Measurements from ENCODE around the gene MMAB.

The MMAB gene

GRCh38 chr12:109568486-109568885 is 4.8 kb downstream of the MMAB start:
- H3K36me3 Mint-ChIP-seq (ENCODE audit: low read depth), result peaks cover 31% of the 10 kb centered on the region
- peaks cover 13% of the 10 kb centered on the region for H3K4me1 Mint-ChIP-seq (ENCODE audit: low read depth)
- no peak overlapping the region for H3K4me3 Mint-ChIP-seq
- no peak overlapping the region for H3K27ac Mint-ChIP-seq
- no peaks in the 10 kb centered on the region for H3K27me3 Mint-ChIP-seq (ENCODE audit: low read depth)
- H3K9me3 Mint-ChIP-seq, result no peaks in the 10 kb centered on the region
- no peak for DNase-seq (ENCODE audit: low spot score)

- Mint-ChIP-seq H3K4me3 (no peak overlapping the region), H3K4me1 (ENCODE audit: low read depth) (peaks cover 12% of the 10 kb centered on the region), H3K27me3 (ENCODE audit: low read depth) (no peaks in the 10 kb centered on the region), H3K36me3 (ENCODE audit: low read depth) (peaks cover 30% of the 10 kb centered on the region), H3K9me3 (no peaks in the 10 kb centered on the region), H3K27ac (no peak overlapping the region)
- no peak for DNase-seq (ENCODE audit: low spot score)
Observed at GRCh38 chr12:109567967-109568366, 5.3 kb downstream of the MMAB start.

GRCh38 chr12:109567296-109567695 is 6.0 kb downstream of the MMAB start:
- no peak overlapping the region for H3K4me3 Mint-ChIP-seq
- H3K4me1 Mint-ChIP-seq (ENCODE audit: low read depth), result peaks cover 6% of the 10 kb centered on the region
- no peaks in the 10 kb centered on the region for H3K27me3 Mint-ChIP-seq (ENCODE audit: low read depth)
- no peak for DNase-seq (ENCODE audit: low spot score)
- no peak overlapping the region for H3K27ac Mint-ChIP-seq
- peaks cover 4% of the 10 kb centered on the region for H3K9me3 Mint-ChIP-seq
- H3K36me3 Mint-ChIP-seq (ENCODE audit: low read depth), result peaks cover 35% of the 10 kb centered on the region

DNA sequence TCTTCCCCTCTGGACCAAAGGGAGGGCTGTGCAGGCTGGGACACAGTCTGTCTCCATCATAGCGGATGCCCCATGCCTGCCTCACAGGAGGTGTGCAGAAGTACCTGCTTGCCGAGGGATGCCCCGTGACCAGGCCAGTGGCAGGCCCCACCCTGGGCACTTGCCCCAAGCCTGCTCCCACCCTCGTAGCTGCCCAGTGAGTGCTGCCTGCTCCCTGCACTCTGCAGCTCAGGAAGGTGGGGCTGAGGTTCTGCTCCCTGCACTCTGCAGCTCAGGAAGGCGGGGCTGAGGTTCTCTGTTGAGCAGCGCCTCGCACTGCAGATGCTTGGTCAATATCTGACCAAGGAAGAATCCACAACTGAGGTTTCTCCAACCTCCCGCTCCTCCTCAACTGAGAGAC is 6.9 kb downstream of the MMAB start:
- Mint-ChIP-seq H3K9me3 (peaks cover 12% of the 10 kb centered on the region), H3K4me3 (no peak overlapping the region), H3K36me3 (ENCODE audit: low read depth) (peaks cover 40% of the 10 kb centered on the region), H3K27me3 (ENCODE audit: low read depth) (no peaks in the 10 kb centered on the region), H3K27ac (no peak overlapping the region), H3K4me1 (ENCODE audit: low read depth) (no peaks in the 10 kb centered on the region)
- no peak for DNase-seq (ENCODE audit: low spot score)

GRCh38 chr12:109563291-109564284 is 9.7 kb downstream of the MMAB start:
- Mint-ChIP-seq H3K4me3 (no peak overlapping the region), H3K4me1 (ENCODE audit: low read depth) (no peaks in the 10 kb centered on the region), H3K27me3 (ENCODE audit: low read depth) (no peaks in the 10 kb centered on the region), H3K27ac (no peak overlapping the region), H3K36me3 (ENCODE audit: low read depth) (peaks cover 35% of the 10 kb centered on the region), H3K9me3 (peaks cover 12% of the 10 kb centered on the region)
- DNase-seq (ENCODE audit: low spot score), result no peak

- Mint-ChIP-seq H3K27me3 (ENCODE audit: low read depth) (no peaks in the 10 kb centered on the region), H3K4me1 (ENCODE audit: low read depth) (no peaks in the 10 kb centered on the region), H3K9me3 (peaks cover 12% of the 10 kb centered on the region), H3K27ac (no peak overlapping the region), H3K36me3 (ENCODE audit: low read depth) (peaks cover 35% of the 10 kb centered on the region), H3K4me3 (no peak overlapping the region)
- no peak for DNase-seq (ENCODE audit: low spot score)
Observed at GRCh38 chr12:109562871-109563270, 10.4 kb downstream of the MMAB start.

- Mint-ChIP-seq H3K27me3 (ENCODE audit: low read depth) (no peaks in the 10 kb centered on the region), H3K27ac (no peak overlapping the region), H3K36me3 (ENCODE audit: low read depth) (peaks cover 30% of the 10 kb centered on the region), H3K9me3 (peaks cover 12% of the 10 kb centered on the region), H3K4me3 (no peak overlapping the region), H3K4me1 (ENCODE audit: low read depth) (no peaks in the 10 kb centered on the region)
- no peak for DNase-seq (ENCODE audit: low spot score)
Observed at GRCh38 chr12:109561711-109562030, 11.6 kb downstream of the MMAB start.

DNA sequence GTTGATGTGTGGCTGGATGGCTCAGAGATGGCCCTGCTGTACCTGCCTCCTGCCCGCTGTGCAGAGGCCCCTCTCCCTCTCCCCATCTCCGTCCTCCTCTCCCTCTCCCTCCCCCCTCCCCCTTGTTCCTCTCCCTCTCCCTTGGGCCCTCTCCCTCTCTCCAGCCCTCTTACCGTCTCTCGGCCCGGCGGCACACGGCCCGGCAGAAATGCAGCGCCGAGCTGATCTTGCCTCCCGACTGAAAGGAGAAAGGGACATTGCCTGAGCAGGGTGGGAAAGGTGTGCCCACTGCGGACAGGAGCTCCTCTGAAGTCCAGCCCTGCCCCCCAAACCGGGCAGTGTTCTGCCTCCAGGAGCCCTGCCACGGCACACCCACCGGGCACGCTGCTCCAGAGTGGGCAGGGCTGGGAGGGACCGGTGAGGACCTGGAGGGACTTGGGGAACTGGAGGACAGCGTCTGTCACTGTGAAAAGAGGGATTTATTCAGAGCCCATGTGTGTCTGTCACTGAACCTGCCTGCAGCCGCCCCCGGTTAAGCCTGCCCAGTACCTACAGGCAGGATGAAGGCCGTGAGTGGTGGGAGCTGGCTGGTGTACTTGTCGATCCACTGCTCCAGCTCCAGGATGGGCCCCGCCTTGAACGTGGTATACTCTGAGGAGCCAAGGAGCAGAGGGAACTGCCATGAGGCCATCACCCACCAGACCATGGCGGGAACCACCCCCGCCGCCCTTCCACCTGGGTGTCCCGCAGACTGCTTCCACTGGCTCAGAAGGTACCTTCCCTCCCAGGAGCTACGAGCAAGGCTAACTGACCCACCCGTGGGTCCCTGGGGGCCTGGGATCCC is 12.2 kb downstream of the MMAB start:
- DNase-seq (ENCODE audit: low spot score), result no peak
- Mint-ChIP-seq H3K36me3 (ENCODE audit: low read depth) (peaks cover 27% of the 10 kb centered on the region), H3K4me1 (ENCODE audit: low read depth) (no peaks in the 10 kb centered on the region)

GRCh38 chr12:109559601-109560000 is 13.7 kb downstream of the MMAB start:
- peaks cover 21% of the 10 kb centered on the region for H3K36me3 Mint-ChIP-seq (ENCODE audit: low read depth)
- no peaks in the 10 kb centered on the region for H3K4me1 Mint-ChIP-seq (ENCODE audit: low read depth)

More for the DNA sequence above, 12.2 kb downstream of the MMAB start:
- Mint-ChIP-seq H3K27ac (no peak overlapping the region), H3K4me3 (no peak overlapping the region), H3K27me3 (ENCODE audit: low read depth) (no peaks in the 10 kb centered on the region), H3K9me3 (peaks cover 12% of the 10 kb centered on the region)

DNA sequence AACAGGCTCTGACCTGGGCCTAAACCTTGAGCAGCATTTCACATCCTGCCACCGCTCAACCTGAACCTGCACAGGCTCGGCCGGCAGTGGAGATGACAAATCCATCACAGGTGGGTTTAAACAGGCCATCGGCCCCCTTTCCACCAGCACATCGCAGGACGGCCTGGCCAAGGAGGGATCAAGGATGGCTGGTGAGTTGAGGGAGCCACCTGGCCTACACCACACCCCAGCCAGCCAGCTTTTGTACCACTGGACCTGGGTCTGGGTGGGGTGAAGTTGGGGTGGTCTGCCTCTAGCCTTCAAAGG is 14.2 kb downstream of the MMAB start:
- H3K4me1 Mint-ChIP-seq (ENCODE audit: low read depth), result no peaks in the 10 kb centered on the region
- H3K4me3 Mint-ChIP-seq, result no peak overlapping the region
- no peak overlapping the region for H3K27ac Mint-ChIP-seq
- H3K36me3 Mint-ChIP-seq (ENCODE audit: low read depth), result peaks cover 19% of the 10 kb centered on the region
- no peaks in the 10 kb centered on the region for H3K27me3 Mint-ChIP-seq (ENCODE audit: low read depth)
- peaks cover 12% of the 10 kb centered on the region for H3K9me3 Mint-ChIP-seq
- DNase-seq (ENCODE audit: low spot score), result no peak

More at GRCh38 chr12:109559601-109560000, 13.7 kb downstream of the MMAB start:
- H3K27ac Mint-ChIP-seq, result no peak overlapping the region
- H3K4me3 Mint-ChIP-seq, result no peak overlapping the region
- DNase-seq (ENCODE audit: low spot score), result no peak
- peaks cover 12% of the 10 kb centered on the region for H3K9me3 Mint-ChIP-seq
- no peaks in the 10 kb centered on the region for H3K27me3 Mint-ChIP-seq (ENCODE audit: low read depth)

- peaks cover 12% of the 10 kb centered on the region for H3K9me3 Mint-ChIP-seq
- no peaks in the 10 kb centered on the region for H3K27me3 Mint-ChIP-seq (ENCODE audit: low read depth)
- H3K4me3 Mint-ChIP-seq, result no peak overlapping the region
- peaks cover 15% of the 10 kb centered on the region for H3K36me3 Mint-ChIP-seq (ENCODE audit: low read depth)
- no peak for DNase-seq (ENCODE audit: low spot score)
- H3K27ac Mint-ChIP-seq, result no peak overlapping the region
- H3K4me1 Mint-ChIP-seq (ENCODE audit: low read depth), result no peaks in the 10 kb centered on the region
Observed at GRCh38 chr12:109558374-109559199, 14.7 kb downstream of the MMAB start.

DNA sequence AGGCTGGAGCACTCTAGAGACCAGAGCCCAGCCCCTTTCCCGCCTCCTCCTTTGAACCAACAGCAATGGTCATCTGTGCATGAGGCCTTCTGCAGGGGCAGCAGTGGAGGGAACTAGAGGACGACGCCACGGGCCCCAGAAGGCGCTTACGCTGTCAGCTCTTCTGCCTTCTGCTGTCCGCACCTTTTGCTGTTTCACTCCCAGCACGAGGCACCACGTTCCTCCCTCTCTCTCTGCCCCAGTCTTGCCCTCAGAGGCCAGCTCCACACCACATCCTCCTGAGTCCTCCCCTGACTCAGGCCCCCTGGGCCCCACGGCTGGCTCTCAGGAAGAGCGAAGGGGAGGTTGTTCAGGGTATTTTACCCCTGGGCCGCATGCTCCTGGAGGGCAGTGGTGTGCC is 15.5 kb downstream of the MMAB start:
- Mint-ChIP-seq H3K27ac (no peak overlapping the region), H3K9me3 (peaks cover 12% of the 10 kb centered on the region), H3K4me3 (no peak overlapping the region), H3K4me1 (ENCODE audit: low read depth) (no peaks in the 10 kb centered on the region), H3K27me3 (ENCODE audit: low read depth) (no peaks in the 10 kb centered on the region), H3K36me3 (ENCODE audit: low read depth) (peaks cover 14% of the 10 kb centered on the region)
- DNase-seq (ENCODE audit: low spot score), result no peak

- H3K36me3 Mint-ChIP-seq (ENCODE audit: low read depth), result peaks cover 8% of the 10 kb centered on the region
- H3K9me3 Mint-ChIP-seq, result peaks cover 7% of the 10 kb centered on the region
- H3K27me3 Mint-ChIP-seq (ENCODE audit: low read depth), result no peaks in the 10 kb centered on the region
- H3K27ac Mint-ChIP-seq, result no peak overlapping the region
- no peaks in the 10 kb centered on the region for H3K4me1 Mint-ChIP-seq (ENCODE audit: low read depth)
- no peak overlapping the region for H3K4me3 Mint-ChIP-seq
- no peak for DNase-seq (ENCODE audit: low spot score)
Observed at GRCh38 chr12:109557200-109557599, 16.1 kb downstream of the MMAB start.

All from T-helper 2 cell treated with Interferon-gamma antibody and Interleukin-4, amounts not matched to agents 5 μg/mL and 100 μg/mL, for 36 hours (primary cell).